Measurements from ENCODE around the gene RNF10. TPM values are rescaled to one million over a fixed set of nuclear protein-coding genes. Genes with fewer than 3 reads are reported as not detected.

Gene RNF10
- polyA plus RNA-seq, 1 experiment, result 98.8 TPM

GRCh38 chr12:120542166-120542565, 8.0 kb downstream of the RNF10 start:
- H3K27me3 ChIP-seq (ENCODE audit: control insufficient read depth, insufficient read depth, low read length), result no peaks in the 10 kb centered on the region
- POLR2A ChIA-PET, result no interaction called here
- CTCF ChIA-PET, result no interaction called here
- DNase-seq (ENCODE audit: low read depth), result no peak
- TF ChIP-seq, protein P1, sequence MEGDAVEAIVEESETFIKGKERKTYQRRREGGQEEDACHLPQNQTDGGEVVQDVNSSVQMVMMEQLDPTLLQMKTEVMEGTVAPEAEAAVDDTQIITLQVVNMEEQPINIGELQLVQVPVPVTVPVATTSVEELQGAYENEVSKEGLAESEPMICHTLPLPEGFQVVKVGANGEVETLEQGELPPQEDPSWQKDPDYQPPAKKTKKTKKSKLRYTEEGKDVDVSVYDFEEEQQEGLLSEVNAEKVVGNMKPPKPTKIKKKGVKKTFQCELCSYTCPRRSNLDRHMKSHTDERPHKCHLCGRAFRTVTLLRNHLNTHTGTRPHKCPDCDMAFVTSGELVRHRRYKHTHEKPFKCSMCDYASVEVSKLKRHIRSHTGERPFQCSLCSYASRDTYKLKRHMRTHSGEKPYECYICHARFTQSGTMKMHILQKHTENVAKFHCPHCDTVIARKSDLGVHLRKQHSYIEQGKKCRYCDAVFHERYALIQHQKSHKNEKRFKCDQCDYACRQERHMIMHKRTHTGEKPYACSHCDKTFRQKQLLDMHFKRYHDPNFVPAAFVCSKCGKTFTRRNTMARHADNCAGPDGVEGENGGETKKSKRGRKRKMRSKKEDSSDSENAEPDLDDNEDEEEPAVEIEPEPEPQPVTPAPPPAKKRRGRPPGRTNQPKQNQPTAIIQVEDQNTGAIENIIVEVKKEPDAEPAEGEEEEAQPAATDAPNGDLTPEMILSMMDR (IDR thresholded peaks at IDR 0.05; ENCODE audit: insufficient read depth, low read depth, low read length), result no peak
- peaks cover 6% of the 10 kb centered on the region for H3K36me3 ChIP-seq (ENCODE audit: control insufficient read depth, insufficient read depth, low read length)
- no peak overlapping the region for H3K4me3 ChIP-seq (ENCODE audit: low read depth, low read length)

DNA sequence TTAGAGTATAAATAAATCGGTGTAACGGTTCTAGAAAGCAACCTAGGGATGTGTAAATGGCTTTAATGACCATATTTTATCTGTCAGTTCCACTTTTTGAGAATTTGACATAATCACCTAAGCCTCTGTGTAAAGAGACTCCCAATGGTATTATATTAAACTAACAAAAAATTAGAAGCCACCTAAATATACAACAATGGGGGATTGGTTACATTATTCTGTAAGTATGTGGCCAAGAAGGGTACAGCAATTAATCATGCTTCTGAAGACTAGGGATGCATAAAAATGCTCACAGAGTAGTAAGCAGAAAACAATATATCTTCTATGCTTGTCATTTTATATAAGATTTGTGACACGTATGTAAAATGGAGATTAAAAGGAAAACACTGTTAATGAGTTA, 10.5 kb downstream of the RNF10 start:
- H3K27me3 ChIP-seq (ENCODE audit: control insufficient read depth, insufficient read depth, low read length), result no peaks in the 10 kb centered on the region
- no peak overlapping the region for H3K4me3 ChIP-seq (ENCODE audit: low read depth, low read length)
- CTCF ChIA-PET, result interaction anchor here (0.6 kb wide), 1 partner anchor 22 kb away, joined by 3 read pairs; no protein-coding TSS in a partner anchor
- H3K36me3 ChIP-seq (ENCODE audit: control insufficient read depth, insufficient read depth, low read length), result peaks cover 17% of the 10 kb centered on the region
- POLR2A ChIA-PET, result no interaction called here
- TF ChIP-seq, protein P1 (IDR thresholded peaks at IDR 0.05; ENCODE audit: insufficient read depth, low read depth, low read length), result no peak
- no peak for DNase-seq (ENCODE audit: low read depth)

DNA sequence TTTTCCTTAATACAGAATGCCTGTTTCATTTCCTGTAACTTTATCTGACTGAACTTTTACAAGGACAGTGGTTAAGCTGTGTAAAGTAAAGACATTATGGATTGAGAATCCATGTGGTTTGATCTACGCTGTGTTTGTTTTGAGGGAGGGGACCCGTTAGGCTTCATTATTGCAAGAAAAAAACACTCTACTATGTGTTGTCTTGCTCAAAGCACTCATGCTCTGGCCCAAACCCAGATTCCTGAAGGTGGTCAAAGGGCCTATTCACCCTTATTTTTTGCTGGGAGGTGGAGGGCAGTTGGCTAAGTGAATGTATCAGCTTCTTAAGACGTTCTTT, 11.9 kb downstream of the RNF10 start:
- Histone ChIP-seq H3K27me3 (ENCODE audit: control insufficient read depth, insufficient read depth, low read length) (no peaks in the 10 kb centered on the region), H3K36me3 (ENCODE audit: control insufficient read depth, insufficient read depth, low read length) (peaks cover 18% of the 10 kb centered on the region), H3K4me3 (ENCODE audit: low read depth, low read length) (no peak overlapping the region)
- ChIA-PET CTCF (no interaction called here), POLR2A (interaction anchor here (0.7 kb wide), 1 partner anchor 78 kb away, joined by 4 read pairs; no protein-coding TSS in a partner anchor)
- no peak for DNase-seq (ENCODE audit: low read depth)
- TF ChIP-seq, protein P1 (IDR thresholded peaks at IDR 0.05; ENCODE audit: insufficient read depth, low read depth, low read length), result no peak

- TF ChIP-seq, protein P1 (IDR thresholded peaks at IDR 0.05; ENCODE audit: insufficient read depth, low read depth, low read length), result no peak
- Histone ChIP-seq H3K4me3 (ENCODE audit: low read depth, low read length) (no peak overlapping the region), H3K27me3 (ENCODE audit: control insufficient read depth, insufficient read depth, low read length) (no peaks in the 10 kb centered on the region), H3K36me3 (ENCODE audit: control insufficient read depth, insufficient read depth, low read length) (peaks cover 18% of the 10 kb centered on the region)
- ChIA-PET POLR2A (no interaction called here), CTCF (interaction anchor here (0.6 to 2.4 kb wide), 3 partner anchors 29 to 110 kb away, joined by 3 to 9 read pairs (median 3); no protein-coding TSS in a partner anchor)
- no peak for DNase-seq (ENCODE audit: low read depth)
These were observed 20.5 kb downstream of the RNF10 start for GRCh38 chr12:120554678-120555077.

- TF ChIP-seq, protein P1 (IDR thresholded peaks at IDR 0.05; ENCODE audit: insufficient read depth, low read depth, low read length), result no peak
- no peak for DNase-seq (ENCODE audit: low read depth)
- no peaks in the 10 kb centered on the region for H3K27me3 ChIP-seq (ENCODE audit: control insufficient read depth, insufficient read depth, low read length)
- H3K36me3 ChIP-seq (ENCODE audit: control insufficient read depth, insufficient read depth, low read length), result peaks cover 22% of the 10 kb centered on the region
- POLR2A ChIA-PET, result no interaction called here
- no peak overlapping the region for H3K4me3 ChIP-seq (ENCODE audit: low read depth, low read length)
- CTCF ChIA-PET, result no interaction called here
These were observed 23.4 kb downstream of the RNF10 start for GRCh38 chr12:120557589-120557988.
